ENCODE data around the gene SH3PXD2B. TPM values are rescaled to one million over a fixed set of nuclear protein-coding genes. Genes with fewer than 3 reads are reported as not detected.

Gene SH3PXD2B
- total RNA-seq, 4 donors from 2014 or later, result 13.7 to 27.1 (median 21.1) TPM

- H3K4me1 ChIP-seq, result peaks cover 29 to 34% of the 10 kb centered on the region in 2 donors
- 78 to 84% methylated on average over 9 of the region's 9 CpGs for WGBS, 2 donors
- TF ChIP-seq POLR2A (IDR thresholded peaks at IDR 0.05) (no peak), CTCF (IDR thresholded peaks at IDR 0.05) (no peak)
- H3K36me3 ChIP-seq, result no peaks in the 10 kb centered on the region
- no peak for DNase-seq
- H3K9me3 ChIP-seq, result no peaks in the 10 kb centered on the region
- intact Hi-C loops (cut with DNase I), result no loop called here
- H3K4me3 ChIP-seq (replicated peaks in 1 of 3), result no peak overlapping the region
- no peaks in the 10 kb centered on the region for H3K27me3 ChIP-seq
- H3K27ac ChIP-seq, result peak overlapping the region; percentile 33 to 83 (median 83)
Observed at GRCh38 chr5:172436879-172437369, 17.4 kb downstream of the SH3PXD2B start.

- H3K4me1 ChIP-seq, result peaks cover 29 to 35% of the 10 kb centered on the region in 2 donors
- 86 to 87% methylated on average over 10 to 12 of the region's 12 CpGs for WGBS, 2 donors
- no peaks in the 10 kb centered on the region for H3K9me3 ChIP-seq
- no peak for DNase-seq
- intact Hi-C loops (cut with DNase I), result no loop called here
- H3K36me3 ChIP-seq, result no peaks in the 10 kb centered on the region
- TF ChIP-seq CTCF (IDR thresholded peaks at IDR 0.05) (no peak), POLR2A (IDR thresholded peaks at IDR 0.05) (no peak)
- peak overlapping the region in 2 of 3 donors; percentile 83 for H3K27ac ChIP-seq
- no peaks in the 10 kb centered on the region for H3K27me3 ChIP-seq
- no peak overlapping the region for H3K4me3 ChIP-seq (replicated peaks in 1 of 3)
Observed at GRCh38 chr5:172436078-172436878, 18.0 kb downstream of the SH3PXD2B start.

- intact Hi-C loops (cut with DNase I), result no loop called here
- H3K4me3 ChIP-seq (replicated peaks in 1 of 3), result no peak overlapping the region
- H3K27ac ChIP-seq, result peak overlapping the region in 1 of 3 donors; percentile 83
- WGBS, 2 donors, result 88 to 94% methylated on average over 8 of the region's 8 CpGs
- H3K36me3 ChIP-seq, result no peaks in the 10 kb centered on the region
- no peak for DNase-seq
- no peaks in the 10 kb centered on the region for H3K27me3 ChIP-seq
- no peak for TF ChIP-seq CTCF (IDR thresholded peaks at IDR 0.05)
- TF ChIP-seq POLR2A (IDR thresholded peaks at IDR 0.05), result no peak
- H3K9me3 ChIP-seq, result no peaks in the 10 kb centered on the region
- H3K4me1 ChIP-seq, result peaks cover 35 to 40% of the 10 kb centered on the region in 2 donors
Observed at GRCh38 chr5:172435362-172436077, 18.8 kb downstream of the SH3PXD2B start.

GRCh38 chr5:172434251-172434650 is 20.1 kb downstream of the SH3PXD2B start:
- H3K9me3 ChIP-seq, result no peaks in the 10 kb centered on the region
- intact Hi-C loops (cut with DNase I), result no loop called here
- no peak overlapping the region for H3K27ac ChIP-seq
- H3K4me3 ChIP-seq (replicated peaks in 1 of 3), result no peak overlapping the region
- peaks cover 27 to 43% of the 10 kb centered on the region in 2 donors for H3K4me1 ChIP-seq
- 76 to 89% methylated on average over 7 of the region's 7 CpGs for WGBS, 2 donors
- H3K27me3 ChIP-seq, result no peaks in the 10 kb centered on the region
- no peak for DNase-seq
- TF ChIP-seq CTCF (IDR thresholded peaks at IDR 0.05), result no peak
- no peak for TF ChIP-seq POLR2A (IDR thresholded peaks at IDR 0.05)
- H3K36me3 ChIP-seq, result no peaks in the 10 kb centered on the region

GRCh38 chr5:172433513-172433912 is 20.8 kb downstream of the SH3PXD2B start:
- H3K4me3 ChIP-seq (replicated peaks in 1 of 3), result no peak overlapping the region
- intact Hi-C loops (cut with DNase I), result no loop called here
- TF ChIP-seq POLR2A (IDR thresholded peaks at IDR 0.05), result no peak
- TF ChIP-seq CTCF (IDR thresholded peaks at IDR 0.05), result no peak
- H3K27ac ChIP-seq, result no peak overlapping the region
- H3K27me3 ChIP-seq, result no peaks in the 10 kb centered on the region
- peaks cover 26 to 45% of the 10 kb centered on the region in 2 donors for H3K4me1 ChIP-seq
- DNase-seq, result no peak
- H3K36me3 ChIP-seq, result no peaks in the 10 kb centered on the region
- H3K9me3 ChIP-seq, result no peaks in the 10 kb centered on the region
- 95 to 96% methylated on average over 4 to 7 of the region's 7 CpGs for WGBS, 2 donors

Data from thyroid gland (tissue), 4 donors.